NOMO-1 (cell line): ENCODE results near the gene STPG1.

ENCODE experiments used
- DNase-seq, 2 experiments: peaks; one replicate each; lab custom pipeline; 2025; ENCODE audit not compliant: unreplicated experiment in 2 of 2; lab: John Stamatoyannopoulos, UW

STPG1 gene

GRCh38 chr1:24321697-24322469 lies 91.7 kb downstream of the STPG1 start:
- DNase-seq, result peak; percentile 81 to 85

GRCh38 chr1:24321126-24321525 lies 92.5 kb downstream of the STPG1 start:
- no peak for DNase-seq

DNA sequence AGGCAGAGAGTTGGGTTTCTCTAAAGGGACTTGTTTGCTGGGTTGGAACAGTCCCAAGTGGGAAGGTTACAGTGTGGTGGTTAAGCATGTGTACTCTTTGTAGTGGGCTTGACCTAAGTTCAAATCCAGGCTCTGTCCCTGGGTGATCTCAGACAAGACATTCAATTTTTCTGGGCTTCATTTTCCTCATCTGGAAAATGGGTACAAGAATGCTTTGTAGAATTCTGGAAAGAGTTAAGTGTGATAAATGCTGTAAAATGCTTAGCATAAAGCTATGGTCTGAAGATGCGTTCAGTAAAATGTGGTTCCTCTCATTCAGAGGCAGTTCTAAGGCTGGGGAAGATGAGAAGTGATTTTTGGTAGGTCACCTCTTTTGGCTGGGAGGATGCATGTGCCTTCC lies 93.6 kb downstream of the STPG1 start:
- no peak for DNase-seq

- DNase-seq, result no peak
Measured at GRCh38 chr1:24319312-24319863, 94.2 kb downstream of the STPG1 start, which contains the start of gene GRHL3. Gene GRHL3, plus strand, starts transcription at chr1:24319357. Its CDS starts 195 bp downstream, at chr1:24319552.

- peak; percentile 15 to 51 for DNase-seq
Measured at GRCh38 chr1:24318615-24319311, 94.8 kb downstream of the STPG1 start.

GRCh38 chr1:24317956-24318614 lies 95.5 kb downstream of the STPG1 start:
- no peak for DNase-seq

DNA sequence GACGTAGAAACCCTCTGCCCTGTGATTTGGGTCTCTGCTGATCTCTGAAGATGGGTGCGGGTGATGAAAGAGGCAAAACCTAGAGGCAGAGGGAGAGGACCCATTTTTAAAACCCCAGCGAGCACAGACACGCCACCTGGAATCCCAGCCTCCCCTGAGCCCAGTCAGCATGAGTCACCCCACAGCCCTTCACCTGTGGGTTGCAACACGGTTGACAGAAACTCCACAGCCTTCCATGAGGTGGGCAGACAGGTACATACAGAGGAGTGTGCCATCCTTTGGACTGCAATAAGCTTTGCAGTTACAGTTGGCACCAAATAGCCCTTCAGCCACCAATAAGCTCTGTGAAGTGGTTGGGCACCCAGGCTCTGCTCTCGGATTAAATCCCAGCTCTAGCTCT lies 96.5 kb downstream of the STPG1 start:
- DNase-seq, result no peak

- peak in 1 of 2 experiments; percentile 14 for DNase-seq
Measured at GRCh38 chr1:24316645-24317044, 96.9 kb downstream of the STPG1 start.

GRCh38 chr1:24315391-24315790 lies 98.2 kb downstream of the STPG1 start:
- DNase-seq, result no peak

DNA sequence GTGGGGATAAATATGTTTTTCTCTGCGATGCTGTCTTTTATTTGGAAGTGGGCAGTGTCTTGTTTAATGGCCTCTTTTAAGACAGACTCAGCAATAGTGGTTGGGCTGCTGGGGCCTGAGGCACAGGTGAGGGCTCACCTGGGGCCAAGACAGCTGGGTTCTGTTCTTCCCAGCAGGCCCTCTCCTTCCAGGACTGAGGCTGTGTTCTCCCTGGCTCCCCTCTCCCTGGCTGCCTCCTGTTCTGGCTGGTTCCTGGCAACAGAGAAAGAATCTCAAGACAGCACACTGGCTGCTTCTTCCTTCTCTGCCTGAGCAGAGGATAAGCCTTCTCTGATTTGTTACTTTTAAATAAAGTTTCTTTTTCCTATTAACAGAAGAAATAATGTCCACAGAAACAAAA lies 101.8 kb downstream of the STPG1 start:
- no peak for DNase-seq

GRCh38 chr1:24311234-24311633 lies 102.3 kb downstream of the STPG1 start:
- no peak for DNase-seq

GRCh38 chr1:24309762-24310485 lies 103.7 kb downstream of the STPG1 start:
- no peak for DNase-seq

DNA sequence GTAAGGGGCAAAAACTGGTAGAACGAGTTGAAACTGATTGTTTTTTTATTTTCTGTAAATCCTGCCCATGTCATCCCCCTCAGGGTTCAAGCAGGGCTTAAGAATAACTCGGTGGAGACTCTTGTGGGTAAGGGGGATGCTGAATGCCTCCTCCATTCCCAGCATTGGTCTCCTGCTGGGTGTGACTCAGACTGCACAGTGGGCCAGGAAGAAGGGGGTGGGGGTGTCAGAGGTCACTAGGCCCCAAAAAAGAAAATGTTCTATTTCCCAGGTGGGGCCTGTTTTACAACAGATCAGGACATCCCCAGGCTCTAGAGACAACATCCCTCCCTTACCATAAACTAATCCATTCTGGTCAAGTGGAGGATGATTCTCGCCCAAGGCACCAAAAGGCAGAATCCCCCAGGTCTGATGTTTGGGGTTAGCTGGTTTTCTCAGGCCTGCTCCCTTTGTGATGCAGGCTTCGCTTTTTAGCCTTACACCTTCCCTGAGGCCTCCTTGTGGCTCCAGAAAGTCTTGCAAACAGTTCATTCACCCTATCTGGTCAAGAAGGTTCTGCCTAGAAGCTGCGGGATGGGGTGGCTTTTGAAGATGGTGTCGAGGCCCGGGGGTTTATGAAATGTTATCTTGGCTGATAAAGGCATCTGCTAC lies 105.1 kb downstream of the STPG1 start:
- DNase-seq, result no peak
